HG02938 (cell line): ENCODE measurements around the gene POLR3H.

ENCODE experiments used
- ATAC-seq: cut with Tn5 transposase; IDR thresholded peaks from one replicate; pipeline ENCODE4 v1.9.1; 2021; ENCODE audit warnings: mild to moderate bottlenecking, moderate library complexity; ENCODE audit not compliant: unreplicated experiment

The POLR3H gene

GRCh38 chr22:41539146-41540005 lies 4.9 kb downstream of the POLR3H start:
- ATAC-seq = no peak

GRCh38 chr22:41538583-41538982 lies 5.7 kb downstream of the POLR3H start:
- ATAC-seq = no peak

GRCh38 chr22:41537203-41537602 lies 7.1 kb downstream of the POLR3H start:
- no peak for ATAC-seq

GRCh38 chr22:41535244-41535643 lies 9.0 kb downstream of the POLR3H start:
- ATAC-seq = no peak

GRCh38 chr22:41534219-41534618 lies 10.1 kb downstream of the POLR3H start:
- no peak for ATAC-seq

GRCh38 chr22:41532908-41533825 lies 11.1 kb downstream of the POLR3H start:
- no peak for ATAC-seq

- no peak for ATAC-seq
These were observed 12.4 kb downstream of the POLR3H start for GRCh38 chr22:41531715-41532477.

- ATAC-seq = no peak
These were observed 13.2 kb downstream of the POLR3H start for GRCh38 chr22:41530890-41531714.

- no peak for ATAC-seq
These were observed 15.2 kb downstream of the POLR3H start for GRCh38 chr22:41528938-41529561.

- ATAC-seq = no peak
These were observed 16.0 kb downstream of the POLR3H start for GRCh38 chr22:41528132-41528766.

GRCh38 chr22:41526830-41527799 lies 17.2 kb downstream of the POLR3H start:
- ATAC-seq = no peak

- ATAC-seq = no peak
These were observed 17.9 kb downstream of the POLR3H start for GRCh38 chr22:41526226-41526829.

- no peak for ATAC-seq
These were observed 18.6 kb downstream of the POLR3H start for GRCh38 chr22:41525450-41526225.

- no peak for ATAC-seq
These were observed 19.3 kb downstream of the POLR3H start for GRCh38 chr22:41524809-41525449.

- ATAC-seq = no peak
These were observed 20.0 kb downstream of the POLR3H start for GRCh38 chr22:41524251-41524661.

GRCh38 chr22:41523464-41524221 lies 20.6 kb downstream of the POLR3H start:
- ATAC-seq = no peak
